Endometrium (tissue), 2 donors: Measurements from ENCODE around the gene MAP3K5.
A peak's percentile ranks its signal among the peaks of the same experiment; 100 is the strongest.
"Not testable (repeated sequence)": the region's sequence is repeated elsewhere in the genome, so short reads cannot be mapped to it uniquely, and the experiment has no call there.

Source experiments
- FAIRE-seq: peaks from 2 replicates; lab custom pipeline; 2012; peaks lifted over from hg19 to GRCh38; lab: Jason Lieb, UNC
- donor health status: control.
- donor health status: control.

The MAP3K5 gene

DNA sequence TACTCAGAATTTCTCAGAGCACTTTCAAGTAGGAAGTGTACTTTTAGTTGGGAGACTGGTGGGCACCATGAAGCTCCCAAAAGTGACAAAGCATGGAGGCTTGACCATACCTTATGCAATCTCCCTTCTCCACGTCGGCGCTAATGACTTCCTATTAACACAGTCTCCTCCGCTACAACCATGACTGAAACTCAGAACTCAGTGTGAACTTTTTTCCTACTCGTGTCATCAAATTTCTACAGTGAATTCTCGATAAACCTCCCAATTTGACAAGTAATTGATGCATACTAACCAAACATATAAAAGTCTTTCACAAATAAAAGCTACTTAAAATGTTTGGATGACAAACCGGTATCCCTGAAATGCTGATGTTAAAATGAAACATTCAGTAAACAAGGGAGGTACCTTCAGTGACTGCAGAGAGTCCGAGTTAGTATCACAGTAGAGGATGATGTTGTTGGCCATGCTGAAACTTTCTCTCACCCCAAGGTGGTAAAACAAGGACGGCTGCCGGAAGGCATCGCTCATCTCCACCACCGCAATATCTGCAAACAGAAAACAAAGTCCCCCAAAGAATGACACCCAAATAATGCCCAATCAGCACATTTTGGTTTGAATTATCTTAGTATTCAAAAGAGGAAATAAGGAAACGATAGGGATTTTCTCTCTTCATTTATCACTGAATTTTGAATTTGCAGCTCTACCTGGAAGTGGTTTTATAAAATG is 72.1 kb downstream of the MAP3K5 start:
- FAIRE-seq: no peak

DNA sequence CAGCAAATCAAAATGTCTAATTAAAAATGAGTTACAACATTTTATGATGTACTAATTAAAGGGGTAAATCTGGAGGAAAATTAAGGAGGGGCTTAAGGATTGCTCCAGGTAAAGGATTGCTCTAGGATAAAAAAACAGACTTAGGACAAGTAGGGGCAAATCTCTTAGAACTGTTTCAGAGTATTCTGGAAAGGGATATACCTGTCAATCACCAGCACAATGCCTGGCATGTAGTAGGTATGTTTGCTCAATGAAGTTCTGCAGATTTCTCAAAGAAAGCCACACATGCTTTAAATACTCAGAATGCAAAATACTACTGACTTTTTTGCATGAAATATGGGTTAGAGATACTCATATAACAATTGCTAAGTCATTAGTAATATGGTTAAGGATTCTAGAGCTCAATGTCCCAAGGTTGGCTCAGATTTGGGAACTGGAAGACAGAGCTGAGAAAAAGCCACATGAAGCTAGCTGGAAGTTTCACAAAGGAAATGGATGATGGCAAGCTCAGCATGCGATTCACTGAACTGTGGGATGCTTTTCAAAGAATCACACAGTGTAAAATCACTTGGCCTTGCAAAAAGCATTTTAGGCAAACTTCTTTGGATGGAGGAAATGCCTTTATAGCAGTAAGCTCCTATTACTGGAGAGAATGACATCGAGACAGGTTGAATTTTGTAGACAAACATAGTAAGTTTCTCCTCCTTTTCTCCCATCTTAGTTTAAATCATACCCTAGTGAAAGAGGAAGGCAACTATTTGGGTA is 72.8 kb downstream of the MAP3K5 start:
- no peak for FAIRE-seq

DNA sequence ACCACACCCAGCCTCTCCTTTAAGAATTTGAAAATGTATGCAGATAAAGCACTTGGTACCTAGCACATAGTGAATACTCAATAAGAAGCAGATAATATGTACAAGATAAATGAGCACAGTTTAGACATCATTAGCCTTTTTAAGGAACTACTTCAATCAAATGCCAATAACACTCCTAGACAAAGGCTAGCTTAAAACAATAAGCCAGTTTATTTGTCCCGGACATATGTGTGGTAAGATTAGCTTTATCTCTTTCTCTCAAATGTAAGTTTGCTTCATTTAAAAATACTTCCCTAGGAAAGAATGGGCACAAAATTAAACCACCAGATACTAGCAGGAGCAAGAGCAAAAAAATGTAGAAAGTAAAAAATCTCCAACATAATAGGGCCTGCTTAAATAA is 73.8 kb downstream of the MAP3K5 start:
- FAIRE-seq: no peak

DNA sequence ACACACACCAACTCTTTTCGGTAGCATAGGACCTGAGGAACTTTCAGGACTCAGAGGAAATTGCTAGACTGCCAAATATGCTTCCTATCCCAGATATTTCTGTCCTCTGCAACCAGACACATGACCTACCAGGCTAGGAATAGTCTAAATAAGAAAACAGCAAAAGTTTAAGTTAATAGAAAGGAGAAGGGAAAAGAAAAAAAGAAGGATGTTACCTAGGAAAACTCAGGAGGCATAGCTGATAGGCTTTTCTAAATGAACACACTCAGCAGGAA is 74.6 kb downstream of the MAP3K5 start:
- FAIRE-seq: no peak

DNA sequence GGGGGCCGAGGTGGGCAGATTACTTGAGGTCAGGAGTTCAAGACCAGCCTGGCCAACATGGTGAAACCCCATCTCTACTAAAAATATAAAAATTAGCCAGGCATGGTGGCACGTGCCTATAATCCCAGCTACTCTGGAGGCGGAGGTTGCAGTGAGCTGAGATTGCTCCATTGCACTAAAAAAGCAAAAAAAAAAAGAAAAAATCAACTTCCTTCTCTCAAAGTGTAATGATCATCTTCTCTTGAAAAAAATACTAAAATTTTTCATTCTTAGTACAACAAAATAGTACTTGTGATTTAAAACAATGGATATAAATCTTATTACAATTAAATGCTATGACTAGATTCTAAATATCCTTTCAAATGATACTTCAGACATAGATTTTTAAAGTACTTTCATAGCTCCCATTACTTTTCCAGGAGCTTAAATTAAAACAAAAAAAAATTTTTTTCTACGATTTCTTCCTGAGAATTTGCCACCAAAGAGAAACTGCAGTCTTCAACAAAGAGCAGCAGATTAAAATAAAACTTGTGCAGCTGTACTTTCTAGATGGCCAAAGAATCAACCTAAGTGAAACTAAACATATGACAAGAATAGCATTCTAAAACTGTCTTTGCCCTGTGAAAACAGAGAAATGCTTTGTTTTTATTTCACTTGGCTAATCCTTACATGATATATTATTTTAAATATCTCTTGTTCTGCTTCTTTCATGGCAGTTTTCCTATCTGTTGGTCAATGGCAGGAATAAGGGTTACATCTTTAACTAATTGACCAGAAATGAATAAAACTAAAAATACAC is 75.2 kb downstream of the MAP3K5 start:
- peak; percentile 79 for FAIRE-seq

GRCh38 chr6:136712642-136713041 is 79.6 kb downstream of the MAP3K5 start:
- not testable (repeated sequence) for FAIRE-seq

DNA sequence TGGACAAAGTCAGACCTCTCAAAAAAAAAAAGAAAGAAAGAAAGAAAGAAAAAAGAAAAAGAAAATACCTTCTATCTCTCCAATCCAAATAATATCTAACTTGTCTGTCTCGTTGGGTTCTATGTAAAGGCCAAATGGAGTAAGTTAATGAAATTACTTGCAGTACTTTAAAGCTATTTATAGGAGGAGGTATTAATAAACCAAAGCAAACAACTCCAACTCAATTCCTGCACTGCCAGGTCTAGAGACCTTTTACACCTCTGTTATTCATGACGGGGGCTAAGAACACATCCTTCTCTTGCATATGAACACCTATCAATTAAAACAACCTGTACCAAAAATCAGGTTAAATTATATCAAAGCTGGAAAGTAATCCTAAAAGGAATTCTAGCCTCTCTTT is 80.6 kb downstream of the MAP3K5 start:
- no peak for FAIRE-seq

- FAIRE-seq: no peak
Measured at GRCh38 chr6:136710877-136711552, 81.3 kb downstream of the MAP3K5 start.

DNA sequence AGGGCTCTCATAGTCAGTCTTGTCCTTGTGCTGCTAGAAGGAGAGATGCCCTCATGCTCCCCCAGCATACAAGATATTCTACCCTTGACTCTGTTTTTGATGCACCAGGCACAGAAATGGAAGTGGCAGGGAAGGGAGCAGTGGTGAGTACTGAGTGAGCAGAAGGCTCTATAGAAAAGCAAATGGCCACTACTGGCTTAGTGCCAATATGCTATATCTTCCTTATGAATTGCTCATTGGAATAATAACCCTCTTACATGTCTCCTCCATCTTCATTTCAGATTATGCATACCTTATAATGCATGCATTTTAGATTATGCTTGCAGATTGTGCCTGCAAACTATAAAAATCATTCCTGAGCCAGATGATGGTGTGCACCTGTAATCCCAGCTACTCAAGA is 82.8 kb downstream of the MAP3K5 start:
- FAIRE-seq: no peak

DNA sequence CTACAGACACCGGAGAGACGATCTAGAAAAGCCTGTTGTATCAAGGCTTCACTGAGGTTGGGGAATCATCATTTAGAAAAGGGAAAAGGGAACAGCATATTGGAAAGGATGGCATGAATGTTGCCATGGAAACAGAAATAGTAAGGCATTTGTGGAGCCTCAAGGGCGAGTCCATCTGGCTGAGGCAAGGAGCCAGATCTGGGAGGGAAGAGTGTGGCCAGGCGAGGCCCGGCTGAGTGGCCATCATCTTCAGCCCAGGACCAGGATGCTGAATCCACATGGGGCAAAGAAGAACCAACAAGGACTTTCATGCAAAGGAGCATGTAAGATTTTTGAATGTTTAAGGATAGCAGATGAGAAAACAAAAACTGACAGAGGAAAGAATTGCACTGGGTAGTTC is 85.8 kb downstream of the MAP3K5 start:
- FAIRE-seq: no peak

- FAIRE-seq: no peak
Measured at GRCh38 chr6:136703331-136703865, 88.9 kb downstream of the MAP3K5 start.

GRCh38 chr6:136701045-136701444 is 91.2 kb downstream of the MAP3K5 start:
- FAIRE-seq: no peak

- FAIRE-seq: no peak
Measured at GRCh38 chr6:136699358-136699757, 92.9 kb downstream of the MAP3K5 start.

- FAIRE-seq: no peak
Measured at GRCh38 chr6:136696783-136697364, 95.4 kb downstream of the MAP3K5 start.

- FAIRE-seq: no peak
Measured at GRCh38 chr6:136696238-136696637, 96.0 kb downstream of the MAP3K5 start.

- FAIRE-seq: peak; percentile 26
Measured at GRCh38 chr6:136695412-136695811, 96.9 kb downstream of the MAP3K5 start.

- no peak for FAIRE-seq
Measured at GRCh38 chr6:136693090-136693489, 99.2 kb downstream of the MAP3K5 start.

DNA sequence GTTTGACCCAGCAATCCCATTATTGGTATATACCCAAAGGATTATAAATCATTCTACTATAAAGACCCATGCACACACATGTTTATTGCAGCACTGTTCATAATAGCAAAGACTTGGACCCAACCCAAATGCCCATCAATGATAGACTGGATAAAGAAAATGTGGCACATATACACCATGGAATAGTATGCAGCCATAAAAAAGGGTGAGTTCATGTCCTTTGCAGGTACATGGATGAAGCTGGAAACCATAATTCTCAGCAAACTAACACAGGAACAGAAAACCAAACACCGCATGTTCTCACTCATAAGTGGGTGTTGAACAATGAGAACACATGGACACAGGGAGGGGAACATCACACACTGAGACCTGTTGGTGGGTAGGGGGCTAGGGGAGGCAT is 104.4 kb downstream of the MAP3K5 start:
- not testable (repeated sequence) for FAIRE-seq

DNA sequence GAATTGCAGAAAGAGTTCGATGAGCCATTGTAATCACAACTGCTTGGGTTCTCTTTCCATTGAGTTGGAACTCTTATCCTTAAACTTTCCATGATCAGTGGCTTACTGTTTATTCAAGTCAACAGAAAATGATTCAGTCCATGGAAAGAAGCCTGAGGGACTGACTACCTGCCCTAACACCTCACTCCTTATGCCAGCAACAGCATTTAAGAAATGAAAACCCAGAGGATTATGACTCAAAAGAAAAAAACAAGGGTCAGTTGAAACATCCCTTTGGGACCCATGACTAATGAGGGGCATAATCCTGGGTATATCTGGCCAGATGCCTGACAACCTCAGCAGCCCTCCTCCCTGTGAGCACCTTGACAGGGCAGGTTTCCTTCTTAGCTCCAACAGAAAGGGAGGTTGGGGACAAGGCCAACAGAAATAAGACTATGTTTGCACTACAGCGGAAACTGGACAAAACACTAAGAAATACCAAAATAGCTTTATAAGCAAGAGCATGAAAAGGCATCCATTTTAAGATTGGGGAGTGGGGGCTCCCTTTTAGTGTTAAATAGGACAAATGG is 106.7 kb downstream of the MAP3K5 start:
- no peak for FAIRE-seq

GRCh38 chr6:136684466-136684865 is 107.8 kb downstream of the MAP3K5 start:
- FAIRE-seq: no peak

- FAIRE-seq: no peak
Measured at GRCh38 chr6:136683209-136683941, 108.9 kb downstream of the MAP3K5 start.
